Loucy (cell line): ENCODE results near the gene GOSR1.
"Not testable (repeated sequence)": the region's sequence is repeated elsewhere in the genome, so short reads cannot be mapped to it uniquely, and the experiment has no call there.

Experiments
- EZH2phosphoT487 ChIP-seq: fragments of 200-600 bp; IDR thresholded peaks from 2 replicates; pipeline ENCODE4 v1.6.1; 2018; ENCODE audit warnings: antibody characterized with exemption, mild to moderate bottlenecking, moderate library complexity, borderline replicate concordance
- TF ChIP-seq, protein P1 (sequence below): fragments of 200-600 bp; sonication (generic); conservative IDR thresholded peaks from 2 replicates; pipeline ENCODE4 v1.5.1; 2014; ENCODE audit warnings: mild to moderate bottlenecking, antibody characterized with exemption, low read length

DNA sequence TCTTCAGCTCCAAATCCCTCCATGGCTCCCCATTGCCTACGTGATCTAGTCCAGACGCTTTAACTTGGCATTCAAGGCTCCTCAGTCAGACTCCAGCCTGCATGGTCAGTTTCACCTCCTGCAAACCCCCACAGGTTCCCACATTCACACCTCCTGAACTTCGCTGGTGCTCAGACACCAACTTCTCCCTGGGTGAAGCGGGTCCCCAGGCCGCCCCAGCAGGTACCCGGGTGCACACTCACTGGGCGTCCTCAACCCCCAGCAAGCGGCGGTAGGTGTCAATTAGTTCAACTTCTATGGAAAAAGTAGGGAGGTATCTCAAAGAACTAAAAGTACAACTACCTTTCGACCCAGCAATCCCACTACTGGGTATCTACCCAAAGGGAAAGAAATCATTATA lies 97.6 kb downstream of the GOSR1 start:
- TF ChIP-seq, protein P1, sequence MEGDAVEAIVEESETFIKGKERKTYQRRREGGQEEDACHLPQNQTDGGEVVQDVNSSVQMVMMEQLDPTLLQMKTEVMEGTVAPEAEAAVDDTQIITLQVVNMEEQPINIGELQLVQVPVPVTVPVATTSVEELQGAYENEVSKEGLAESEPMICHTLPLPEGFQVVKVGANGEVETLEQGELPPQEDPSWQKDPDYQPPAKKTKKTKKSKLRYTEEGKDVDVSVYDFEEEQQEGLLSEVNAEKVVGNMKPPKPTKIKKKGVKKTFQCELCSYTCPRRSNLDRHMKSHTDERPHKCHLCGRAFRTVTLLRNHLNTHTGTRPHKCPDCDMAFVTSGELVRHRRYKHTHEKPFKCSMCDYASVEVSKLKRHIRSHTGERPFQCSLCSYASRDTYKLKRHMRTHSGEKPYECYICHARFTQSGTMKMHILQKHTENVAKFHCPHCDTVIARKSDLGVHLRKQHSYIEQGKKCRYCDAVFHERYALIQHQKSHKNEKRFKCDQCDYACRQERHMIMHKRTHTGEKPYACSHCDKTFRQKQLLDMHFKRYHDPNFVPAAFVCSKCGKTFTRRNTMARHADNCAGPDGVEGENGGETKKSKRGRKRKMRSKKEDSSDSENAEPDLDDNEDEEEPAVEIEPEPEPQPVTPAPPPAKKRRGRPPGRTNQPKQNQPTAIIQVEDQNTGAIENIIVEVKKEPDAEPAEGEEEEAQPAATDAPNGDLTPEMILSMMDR, result not testable (repeated sequence)
- not testable (repeated sequence) for TF ChIP-seq EZH2phosphoT487
